Subcutaneous adipose tissue (tissue), 4 donors: ENCODE measurements around the gene CCM2L. TPM values are rescaled to one million over a fixed set of nuclear protein-coding genes. Genes with fewer than 3 reads are reported as not detected.

ENCODE experiments used
- CTCF ChIP-seq: fragments of 450-650 bp; IDR thresholded peaks from one replicate; pipeline ENCODE4 v1.5.1; 2016; ENCODE audit warnings: low read depth, mild to moderate bottlenecking, control low read depth, antibody characterized with exemption, moderate library complexity
- total RNA-seq, 4 donors: library from RNA; depleted of rRNA; stranded (reverse); fragments of >200 nt; gene quantifications; one replicate each; pipeline ENCODE4 v1.1.0, GENCODE V29; 2016

Gene CCM2L
- total RNA-seq, 4 donors from 2014 or later: 1.5 to 25.1 (median 4.4) TPM

GRCh38 chr20:32031007-32031958 is 21.0 kb downstream of the CCM2L start:
- no peak for TF ChIP-seq CTCF

- no peak for TF ChIP-seq CTCF
Observed at GRCh38 chr20:32033316-32033715, 23.1 kb downstream of the CCM2L start.

- no peak for TF ChIP-seq CTCF
Observed at GRCh38 chr20:32034581-32035425, 24.6 kb downstream of the CCM2L start.

GRCh38 chr20:32035426-32035779 is 25.2 kb downstream of the CCM2L start:
- TF ChIP-seq CTCF: no peak

GRCh38 chr20:32036252-32036651 is 26.0 kb downstream of the CCM2L start:
- TF ChIP-seq CTCF: no peak

GRCh38 chr20:32036716-32037485 is 26.7 kb downstream of the CCM2L start:
- TF ChIP-seq CTCF: no peak
